HG03432 (cell line): ENCODE data around the gene TMEM92.

Experiments used
- ATAC-seq: cut with Tn5 transposase; IDR thresholded peaks from one replicate; pipeline ENCODE4 v1.9.1; 2021; ENCODE audit warnings: mild to moderate bottlenecking, moderate library complexity; ENCODE audit not compliant: unreplicated experiment

The TMEM92 gene

DNA sequence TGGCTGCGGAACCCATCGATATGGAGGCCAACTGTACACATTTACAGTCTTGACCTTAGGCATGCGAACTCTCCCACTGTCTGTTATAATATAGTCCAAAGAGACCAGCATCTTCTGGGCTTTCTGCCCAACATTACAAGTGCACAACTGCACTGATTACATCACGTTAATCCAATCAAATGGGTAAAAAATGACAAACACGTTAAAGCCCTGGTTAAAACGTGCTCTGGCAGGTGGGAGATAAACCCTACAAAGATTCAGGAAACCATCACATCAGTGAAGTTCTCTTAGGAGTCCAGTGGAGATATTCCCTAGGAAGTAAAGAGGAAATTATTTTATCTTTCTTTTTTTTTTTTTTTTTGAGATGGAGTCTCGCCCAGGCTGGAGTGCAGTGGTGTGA, 48.0 kb downstream of the TMEM92 start:
- ATAC-seq, result no peak

DNA sequence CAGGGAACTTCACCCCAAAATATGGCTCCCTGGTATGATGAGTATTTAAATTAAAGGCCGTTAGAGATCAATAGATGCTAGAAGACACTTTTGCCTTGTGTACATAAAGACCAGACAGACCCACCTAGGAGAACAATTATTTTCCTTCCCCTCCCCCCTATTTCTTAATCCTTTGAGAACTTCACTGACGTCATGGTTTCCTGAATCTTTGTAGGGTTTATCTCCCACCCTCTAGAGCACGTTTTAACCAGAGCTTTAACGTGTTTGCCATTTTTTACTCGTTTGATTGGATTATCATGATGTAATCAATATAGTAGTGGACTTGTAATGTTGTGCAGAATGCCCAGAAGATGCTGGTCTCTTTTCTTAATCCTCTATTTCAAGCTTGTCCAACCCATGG, 48.8 kb downstream of the TMEM92 start:
- no peak for ATAC-seq

DNA sequence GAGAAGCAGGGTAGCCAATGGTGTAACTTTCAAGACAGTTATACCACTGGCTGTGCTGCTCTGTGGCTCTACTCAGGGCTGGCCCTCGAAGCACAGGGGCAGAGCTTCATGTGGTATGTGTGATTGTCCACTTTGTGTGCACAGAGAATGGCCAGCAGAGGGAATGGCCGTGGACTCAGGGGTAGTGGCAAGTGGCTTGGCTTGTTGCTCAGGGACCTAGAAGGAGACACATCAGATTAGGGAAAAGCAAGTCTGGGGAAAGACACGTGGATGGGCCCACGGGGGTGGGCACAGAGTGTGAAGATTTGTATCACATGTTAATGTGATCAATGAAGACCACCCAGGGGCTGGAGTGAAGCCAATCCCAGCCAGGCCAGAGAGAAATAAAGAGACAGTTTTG, 51.6 kb downstream of the TMEM92 start:
- ATAC-seq, result no peak

GRCh38 chr17:50326831-50327364, 52.6 kb downstream of the TMEM92 start:
- no peak for ATAC-seq

DNA sequence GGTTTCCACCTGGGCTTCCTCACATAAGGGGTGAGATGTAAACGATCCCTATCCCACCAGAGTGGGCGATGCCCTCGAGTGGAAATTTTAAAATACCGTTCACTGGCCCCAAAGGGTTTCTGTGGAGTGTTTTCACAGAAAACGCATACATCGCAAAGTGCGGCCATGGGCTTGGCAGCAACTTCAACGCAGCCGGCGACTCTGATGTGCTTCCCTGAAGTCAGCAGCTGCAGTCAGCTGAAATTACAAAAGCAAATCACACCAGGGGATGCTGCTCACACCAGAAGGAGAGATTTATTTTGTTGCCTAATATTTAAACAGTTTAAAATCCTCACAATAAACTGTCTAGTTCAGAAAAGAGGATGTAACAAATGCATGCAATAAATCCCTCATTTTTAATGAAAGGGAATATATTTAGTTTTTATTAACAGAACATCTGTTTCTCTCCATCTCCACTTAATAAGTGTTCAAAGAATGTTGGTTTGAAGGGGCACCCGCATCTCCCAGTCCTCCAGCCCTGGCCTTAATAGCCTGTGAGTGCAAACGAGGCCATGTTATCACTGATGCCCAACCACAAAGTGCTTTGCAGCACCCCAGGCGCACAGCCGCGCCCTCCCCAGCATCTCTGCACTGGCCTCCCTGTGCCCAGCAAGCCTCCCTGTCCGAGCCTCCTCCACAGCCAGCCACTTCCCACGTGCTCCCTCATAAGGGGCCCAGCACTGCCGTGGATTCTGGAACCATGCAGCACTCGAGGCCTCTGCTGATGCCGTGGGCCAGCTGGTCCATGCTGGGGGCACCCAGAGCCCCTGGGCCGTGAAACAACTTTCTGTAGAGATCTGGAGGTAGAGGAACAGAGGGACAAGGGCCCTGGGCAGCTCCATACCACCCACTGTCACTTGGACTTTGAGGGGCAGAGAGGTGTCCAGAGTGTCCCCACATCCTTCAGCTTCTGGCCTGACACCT, 54.4 kb downstream of the TMEM92 start:
- ATAC-seq, result no peak

GRCh38 chr17:50329716-50330115, 55.5 kb downstream of the TMEM92 start:
- ATAC-seq, result no peak

DNA sequence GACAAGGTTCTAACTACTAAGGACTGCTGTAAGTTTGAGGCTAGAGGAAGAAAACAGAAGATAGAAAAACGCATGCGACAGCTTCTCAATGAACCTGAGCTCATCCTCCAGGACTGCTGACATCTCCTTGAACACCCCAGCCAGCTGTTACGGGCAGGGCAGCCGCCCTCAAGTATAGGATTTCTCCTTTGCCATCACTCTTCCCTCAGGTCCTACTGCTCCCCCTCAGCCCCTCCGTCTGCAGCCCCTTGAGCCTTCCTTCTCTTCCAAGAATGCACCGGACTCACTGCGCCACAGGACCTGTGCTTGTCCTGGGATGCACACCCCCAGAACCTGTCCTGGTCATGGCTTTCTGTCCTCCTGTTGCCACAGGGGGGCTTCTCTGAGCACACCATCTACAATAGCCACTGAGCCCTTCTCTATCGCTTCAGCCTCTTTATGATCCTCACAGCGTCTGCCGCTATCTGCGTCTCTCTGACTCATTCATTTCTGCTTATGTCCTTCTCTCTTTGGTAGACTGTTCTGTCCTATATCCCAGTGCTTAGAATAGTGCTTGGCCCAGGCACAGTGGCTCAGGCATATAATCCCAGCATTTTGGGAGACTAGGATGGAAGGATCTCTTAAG, 56.0 kb downstream of the TMEM92 start:
- no peak for ATAC-seq
